ENCODE measurements around the gene TICAM2. TPM values are rescaled to one million over a fixed set of nuclear protein-coding genes. Genes with fewer than 3 reads are reported as not detected.

Gene TICAM2
- total RNA-seq, 2 experiments from 2014 or later, result 0.72 to 0.91 TPM

- Mint-ChIP-seq H3K9me3 (no peaks in the 10 kb centered on the region), H3K4me1 (ENCODE audit: low read depth) (peaks cover 12% of the 10 kb centered on the region), H3K4me3 (no peak overlapping the region), H3K27me3 (ENCODE audit: low read depth) (no peaks in the 10 kb centered on the region), H3K36me3 (ENCODE audit: low read depth) (no peaks in the 10 kb centered on the region), H3K27ac (no peak overlapping the region)
- intact Hi-C loops (cut with micrococcal nuclease), result loop anchor here (5.0 kb wide), 1 partner anchor 335 kb away; the partner anchor contains the start of gene LVRN
- DNase-seq, result no peak
- CTCF ChIA-PET, result no interaction called here
Measured at GRCh38 chr5:115627295-115627865, 25.1 kb upstream of the TICAM2 start.

GRCh38 chr5:115626445-115626823 is 24.2 kb upstream of the TICAM2 start:
- DNase-seq, result no peak
- H3K36me3 Mint-ChIP-seq (ENCODE audit: low read depth), result no peaks in the 10 kb centered on the region
- no peaks in the 10 kb centered on the region for H3K27me3 Mint-ChIP-seq (ENCODE audit: low read depth)
- H3K4me1 Mint-ChIP-seq (ENCODE audit: low read depth), result peaks cover 19% of the 10 kb centered on the region
- peak overlapping the region; percentile 89 for H3K27ac Mint-ChIP-seq
- H3K4me3 Mint-ChIP-seq, result no peak overlapping the region
- intact Hi-C loops (cut with micrococcal nuclease), result loop anchor here (1.0 to 5.0 kb wide), 7 partner anchors 25 to 459 kb away; partner anchors contain the start of genes AP3S1, ATG12, CCDC112 and COMMD10
- H3K9me3 Mint-ChIP-seq, result no peaks in the 10 kb centered on the region
- CTCF ChIA-PET, result no interaction called here

- peaks cover 21% of the 10 kb centered on the region for H3K4me1 Mint-ChIP-seq (ENCODE audit: low read depth)
- peak within 1 kb of the TSS; percentile 89 for H3K27ac Mint-ChIP-seq
- intact Hi-C loops (cut with micrococcal nuclease), result loop anchor here (1.0 to 5.0 kb wide), 7 partner anchors 25 to 459 kb away; partner anchors contain the start of genes AP3S1, ATG12, CCDC112 and COMMD10
- H3K9me3 Mint-ChIP-seq, result no peaks in the 10 kb centered on the region
- H3K27me3 Mint-ChIP-seq (ENCODE audit: low read depth), result no peaks in the 10 kb centered on the region
- peaks cover under 1% of the 10 kb centered on the region for H3K36me3 Mint-ChIP-seq (ENCODE audit: low read depth)
- no peak within 1 kb of the TSS for H3K4me3 Mint-ChIP-seq
- CTCF ChIA-PET, result interaction anchor here (1.1 to 1.9 kb wide), 3 partner anchors 17 to 317 kb away, joined by 3 to 5 read pairs (median 4); no protein-coding TSS in a partner anchor
- DNase-seq, result peak; percentile 100
Measured at GRCh38 chr5:115625579-115626444, 23.5 kb upstream of the TICAM2 start, which contains the start of gene TMED7. TMED7 (minus strand) TSS chr5:115626036; CDS start chr5:115625792, 244 bp downstream.

GRCh38 chr5:115624994-115625393 is 22.7 kb upstream of the TICAM2 start:
- peaks cover 6% of the 10 kb centered on the region for H3K36me3 Mint-ChIP-seq (ENCODE audit: low read depth)
- no peak for DNase-seq

GRCh38 chr5:115623658-115624057 is 21.4 kb upstream of the TICAM2 start:
- peaks cover 22% of the 10 kb centered on the region for H3K4me1 Mint-ChIP-seq (ENCODE audit: low read depth)
- H3K36me3 Mint-ChIP-seq (ENCODE audit: low read depth), result peaks cover 12% of the 10 kb centered on the region
- intact Hi-C loops (cut with micrococcal nuclease), result no loop called here
- no peak overlapping the region for H3K27ac Mint-ChIP-seq
- no peaks in the 10 kb centered on the region for H3K27me3 Mint-ChIP-seq (ENCODE audit: low read depth)
- H3K4me3 Mint-ChIP-seq, result no peak overlapping the region
- no peak for DNase-seq
- CTCF ChIA-PET, result interaction anchor here (0.6 to 1.9 kb wide), 9 partner anchors 10 to 445 kb away, joined by 3 to 5 read pairs (median 4); no protein-coding TSS in a partner anchor
- H3K9me3 Mint-ChIP-seq, result no peaks in the 10 kb centered on the region

More at GRCh38 chr5:115624994-115625393, 22.7 kb upstream of the TICAM2 start:
- H3K27me3 Mint-ChIP-seq (ENCODE audit: low read depth), result no peaks in the 10 kb centered on the region
- H3K9me3 Mint-ChIP-seq, result no peaks in the 10 kb centered on the region
- intact Hi-C loops (cut with micrococcal nuclease), result loop anchor here (5.0 kb wide), 1 partner anchor 337 kb away; the partner anchor contains the start of gene LVRN
- H3K4me3 Mint-ChIP-seq, result no peak overlapping the region
- peaks cover 21% of the 10 kb centered on the region for H3K4me1 Mint-ChIP-seq (ENCODE audit: low read depth)
- CTCF ChIA-PET, result interaction anchor here (0.7 to 1.9 kb wide), 6 partner anchors 9 to 316 kb away, joined by 3 to 5 read pairs (median 4); no protein-coding TSS in a partner anchor
- H3K27ac Mint-ChIP-seq, result peak overlapping the region; percentile 71

GRCh38 chr5:115621365-115621900 is 19.2 kb upstream of the TICAM2 start:
- intact Hi-C loops (cut with micrococcal nuclease), result no loop called here
- no peak overlapping the region for H3K27ac Mint-ChIP-seq
- H3K36me3 Mint-ChIP-seq (ENCODE audit: low read depth), result peaks cover 21% of the 10 kb centered on the region

GRCh38 chr5:115616892-115617291 is 14.6 kb upstream of the TICAM2 start:
- no peaks in the 10 kb centered on the region for H3K27me3 Mint-ChIP-seq (ENCODE audit: low read depth)
- H3K4me1 Mint-ChIP-seq (ENCODE audit: low read depth), result peaks cover 16% of the 10 kb centered on the region
- no peak for DNase-seq
- H3K36me3 Mint-ChIP-seq (ENCODE audit: low read depth), result peaks cover 36% of the 10 kb centered on the region
- CTCF ChIA-PET, result interaction anchor here (0.9 to 1.7 kb wide), 2 partner anchors 8 to 307 kb away, joined by 3 to 4 read pairs; no protein-coding TSS in a partner anchor
- no peak overlapping the region for H3K4me3 Mint-ChIP-seq
- intact Hi-C loops (cut with micrococcal nuclease), result no loop called here
- H3K27ac Mint-ChIP-seq, result no peak overlapping the region
- H3K9me3 Mint-ChIP-seq, result no peaks in the 10 kb centered on the region

More at GRCh38 chr5:115621365-115621900, 19.2 kb upstream of the TICAM2 start:
- H3K9me3 Mint-ChIP-seq, result no peaks in the 10 kb centered on the region
- DNase-seq, result no peak
- H3K27me3 Mint-ChIP-seq (ENCODE audit: low read depth), result no peaks in the 10 kb centered on the region
- peaks cover 26% of the 10 kb centered on the region for H3K4me1 Mint-ChIP-seq (ENCODE audit: low read depth)
- CTCF ChIA-PET, result no interaction called here
- H3K4me3 Mint-ChIP-seq, result no peak overlapping the region

GRCh38 chr5:115616472-115616871 is 14.2 kb upstream of the TICAM2 start:
- CTCF ChIA-PET, result interaction anchor here (0.9 to 1.7 kb wide), 2 partner anchors 8 to 306 kb away, joined by 3 to 4 read pairs; no protein-coding TSS in a partner anchor
- peaks cover 15% of the 10 kb centered on the region for H3K4me1 Mint-ChIP-seq (ENCODE audit: low read depth)
- H3K27ac Mint-ChIP-seq, result no peak overlapping the region
- no peaks in the 10 kb centered on the region for H3K9me3 Mint-ChIP-seq
- peaks cover 36% of the 10 kb centered on the region for H3K36me3 Mint-ChIP-seq (ENCODE audit: low read depth)
- intact Hi-C loops (cut with micrococcal nuclease), result no loop called here
- no peaks in the 10 kb centered on the region for H3K27me3 Mint-ChIP-seq (ENCODE audit: low read depth)
- H3K4me3 Mint-ChIP-seq, result no peak overlapping the region
- DNase-seq, result no peak

- Mint-ChIP-seq H3K27ac (no peak overlapping the region), H3K4me1 (ENCODE audit: low read depth) (peaks cover 14% of the 10 kb centered on the region), H3K9me3 (no peaks in the 10 kb centered on the region), H3K4me3 (no peak overlapping the region), H3K36me3 (ENCODE audit: low read depth) (peaks cover 19% of the 10 kb centered on the region), H3K27me3 (ENCODE audit: low read depth) (no peaks in the 10 kb centered on the region)
- no peak for DNase-seq
- CTCF ChIA-PET, result no interaction called here
- intact Hi-C loops (cut with micrococcal nuclease), result no loop called here
Measured at GRCh38 chr5:115611873-115612272, 9.6 kb upstream of the TICAM2 start.

GRCh38 chr5:115607935-115608334 is 5.7 kb upstream of the TICAM2 start:
- DNase-seq, result no peak
- peaks cover 23% of the 10 kb centered on the region for H3K4me1 Mint-ChIP-seq (ENCODE audit: low read depth)
- intact Hi-C loops (cut with micrococcal nuclease), result no loop called here
- H3K27me3 Mint-ChIP-seq (ENCODE audit: low read depth), result no peaks in the 10 kb centered on the region
- H3K27ac Mint-ChIP-seq, result no peak overlapping the region
- H3K4me3 Mint-ChIP-seq, result no peak overlapping the region
- H3K36me3 Mint-ChIP-seq (ENCODE audit: low read depth), result peaks cover 11% of the 10 kb centered on the region
- CTCF ChIA-PET, result interaction anchor here (1.5 kb wide), 1 partner anchor 17 kb away, joined by 4 read pairs; no protein-coding TSS in a partner anchor
- H3K9me3 Mint-ChIP-seq, result no peaks in the 10 kb centered on the region

- CTCF ChIA-PET, result interaction anchor here (0.6 kb wide), 1 partner anchor 28 kb away, joined by 3 read pairs; no protein-coding TSS in a partner anchor
- no peak for DNase-seq
- Mint-ChIP-seq H3K27me3 (ENCODE audit: low read depth) (no peaks in the 10 kb centered on the region), H3K27ac (no peak overlapping the region), H3K36me3 (ENCODE audit: low read depth) (peaks cover 10% of the 10 kb centered on the region), H3K4me3 (no peak overlapping the region), H3K9me3 (no peaks in the 10 kb centered on the region), H3K4me1 (ENCODE audit: low read depth) (peaks cover 37% of the 10 kb centered on the region)
- intact Hi-C loops (cut with micrococcal nuclease), result no loop called here
Measured at GRCh38 chr5:115605436-115605835, 3.2 kb upstream of the TICAM2 start.

Data from activated naive CD4-positive, alpha-beta T cell treated with anti-CD3 and anti-CD28 coated beads for 36 hours (primary cell).